ENCODE measurements around the gene TFR2. TPM values are rescaled to one million over a fixed set of nuclear protein-coding genes. Genes with fewer than 3 reads are reported as not detected.

The TFR2 gene
- total and polyA plus RNA-seq, 2 of the 4 experiments (the other 2 are of a cell fraction): 0.18 to 0.50 TPM

DNA sequence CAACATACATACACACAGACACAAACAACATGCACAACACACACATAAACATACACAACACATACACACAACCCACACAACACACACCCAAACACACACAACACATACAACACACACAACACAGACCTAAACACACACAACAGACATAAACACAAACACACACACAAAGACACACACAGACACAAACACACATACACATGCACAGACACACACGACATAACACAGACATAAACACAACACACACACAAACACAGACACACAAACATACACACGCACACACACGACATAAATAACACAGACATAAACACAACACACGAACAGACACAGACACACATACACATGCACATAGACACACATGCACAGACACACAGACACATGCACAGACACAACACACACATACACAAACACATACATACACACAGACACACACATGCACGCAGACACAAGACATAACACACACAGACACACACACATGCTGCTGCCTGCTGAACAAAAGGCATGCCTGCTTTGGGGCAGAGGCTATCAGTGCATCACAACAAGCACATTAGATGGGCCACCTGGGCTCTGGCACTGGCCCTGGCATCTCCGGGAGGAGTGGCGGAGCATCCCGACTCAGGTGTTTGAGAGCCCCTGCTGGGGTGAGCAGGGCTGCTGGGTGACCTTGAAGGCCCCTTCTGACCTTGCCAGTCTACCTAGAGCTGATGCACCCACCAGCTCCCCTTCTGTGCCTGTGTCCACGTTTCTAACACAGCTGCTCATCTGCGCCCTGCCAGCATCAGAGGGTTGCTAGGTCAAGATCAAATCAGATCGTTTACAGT is 60.7 kb downstream of the TFR2 start (continued):
- TF ChIP-seq, protein P1, sequence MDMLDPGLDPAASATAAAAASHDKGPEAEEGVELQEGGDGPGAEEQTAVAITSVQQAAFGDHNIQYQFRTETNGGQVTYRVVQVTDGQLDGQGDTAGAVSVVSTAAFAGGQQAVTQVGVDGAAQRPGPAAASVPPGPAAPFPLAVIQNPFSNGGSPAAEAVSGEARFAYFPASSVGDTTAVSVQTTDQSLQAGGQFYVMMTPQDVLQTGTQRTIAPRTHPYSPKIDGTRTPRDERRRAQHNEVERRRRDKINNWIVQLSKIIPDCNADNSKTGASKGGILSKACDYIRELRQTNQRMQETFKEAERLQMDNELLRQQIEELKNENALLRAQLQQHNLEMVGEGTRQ (IDR thresholded peaks at IDR 0.05; ENCODE audit: low read depth, low read length): no peak
- TF ChIP-seq RCOR1 (IDR thresholded peaks at IDR 0.05; ENCODE audit: insufficient replicate concordance, low read length): no peak
- TF ChIP-seq, protein P2, sequence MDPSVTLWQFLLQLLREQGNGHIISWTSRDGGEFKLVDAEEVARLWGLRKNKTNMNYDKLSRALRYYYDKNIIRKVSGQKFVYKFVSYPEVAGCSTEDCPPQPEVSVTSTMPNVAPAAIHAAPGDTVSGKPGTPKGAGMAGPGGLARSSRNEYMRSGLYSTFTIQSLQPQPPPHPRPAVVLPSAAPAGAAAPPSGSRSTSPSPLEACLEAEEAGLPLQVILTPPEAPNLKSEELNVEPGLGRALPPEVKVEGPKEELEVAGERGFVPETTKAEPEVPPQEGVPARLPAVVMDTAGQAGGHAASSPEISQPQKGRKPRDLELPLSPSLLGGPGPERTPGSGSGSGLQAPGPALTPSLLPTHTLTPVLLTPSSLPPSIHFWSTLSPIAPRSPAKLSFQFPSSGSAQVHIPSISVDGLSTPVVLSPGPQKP (IDR thresholded peaks at IDR 0.05; ENCODE audit: borderline replicate concordance, low read depth, low read length): no peak

Data from IMR-90 (cell line).